HepG2 (cell line): ENCODE results near the gene DHRS11.

Experiments
- GABPA ChIP-seq, 2 experiments: IDR thresholded peaks; 2 replicates each; pipeline ENCODE4 v1.6.1; 2011 to 2016; ENCODE audit warnings: low read depth in 2 of 2, low read length in 1 of 2, missing biosample characterization in 1 of 2, missing genetic modification characterization in 1 of 2
- SP1 ChIP-seq, 2 experiments: fragments of 450-650 bp in 1 of 2; sonication (generic) in 1 of 2; formaldehyde crosslinking in 1 of 2; IDR thresholded peaks; 2 replicates each; pipeline versions ENCODE4 v1.4.0 to v1.6.1; 2016 to 2020; ENCODE audit warnings: missing genetic modification reagents in 1 of 2
- ZFP62 ChIP-seq: sonication (generic); formaldehyde crosslinking; IDR thresholded peaks from 2 replicates; pipeline ENCODE4 v1.4.0; 2020; ENCODE audit warnings: missing genetic modification reagents
- ZNF18 ChIP-seq: sonication (generic); formaldehyde crosslinking; IDR thresholded peaks from 2 replicates; pipeline ENCODE4 v1.8.0; 2022; ENCODE audit warnings: mild to moderate bottlenecking, missing genetic modification reagents; ENCODE audit not compliant: insufficient replicate concordance

GRCh38 chr17:36641877-36642845 lies 50.5 kb downstream of the DHRS11 start:
- TF ChIP-seq GABPA (IDR thresholded peaks at IDR 0.05; ENCODE audit: low read depth, low read length) = no peak
- no peak for TF ChIP-seq GABPA (CRISPR knock-in tag; IDR thresholded peaks at IDR 0.05; ENCODE audit: low read depth)
- no peak for TF ChIP-seq ZFP62
- TF ChIP-seq ZNF18 (CRISPR knock-in tag) = no peak
- no peak for TF ChIP-seq SP1 (IDR thresholded peaks at IDR 0.05)
- no peak for TF ChIP-seq SP1 (CRISPR knock-in tag; IDR thresholded peaks at IDR 0.05)
